HEK293 (cell line): ENCODE measurements around the gene TOMT.

Experiments used
- BCL11B ChIP-seq: fragments of 450-650 bp; formaldehyde crosslinking; IDR thresholded peaks from 2 replicates; pipeline ENCODE4 v1.5.1; 2016; ENCODE audit warnings: low read depth, missing biosample characterization, missing genetic modification characterization
- PBX3 ChIP-seq: sonication (generic); formaldehyde crosslinking; IDR thresholded peaks from 2 replicates; pipeline ENCODE4 v1.8.1; 2022; ENCODE audit warnings: mild to moderate bottlenecking, moderate library complexity, missing genetic modification reagents
- PRDM10 ChIP-seq: fragments of 450-650 bp; formaldehyde crosslinking; IDR thresholded peaks from 2 replicates; pipeline ENCODE4 v1.5.1; 2016; ENCODE audit warnings: missing biosample characterization, missing genetic modification characterization
- SCRT2 ChIP-seq: fragments of 450-650 bp; formaldehyde crosslinking; IDR thresholded peaks from 2 replicates; pipeline ENCODE4 v1.5.1; 2016; ENCODE audit warnings: missing biosample characterization, missing genetic modification characterization
- TSHZ1 ChIP-seq: fragments of 450-650 bp; formaldehyde crosslinking; IDR thresholded peaks from 2 replicates; pipeline ENCODE4 v1.5.1; 2016; ENCODE audit warnings: missing biosample characterization, missing genetic modification characterization, borderline replicate concordance
- YY2 ChIP-seq: fragments of 450-650 bp; formaldehyde crosslinking; IDR thresholded peaks from 2 replicates; pipeline ENCODE4 v1.5.1; 2016; ENCODE audit warnings: missing biosample characterization, missing genetic modification characterization
- ZBTB10 ChIP-seq: fragments of 450-650 bp; formaldehyde crosslinking; IDR thresholded peaks from 2 replicates; pipeline ENCODE4 v1.5.1; 2016; ENCODE audit warnings: missing biosample characterization, missing genetic modification characterization
- ZIC2 ChIP-seq: fragments of 450-650 bp; formaldehyde crosslinking; IDR thresholded peaks from 2 replicates; pipeline ENCODE4 v1.5.1; 2016; ENCODE audit warnings: missing biosample characterization, missing genetic modification characterization
- ZNF138 ChIP-seq: fragments of 450-650 bp; formaldehyde crosslinking; IDR thresholded peaks from 2 replicates; pipeline ENCODE4 v1.5.1; 2016; ENCODE audit warnings: missing biosample characterization, missing genetic modification characterization, borderline replicate concordance
- ZNF148 ChIP-seq: fragments of 450-650 bp; formaldehyde crosslinking; IDR thresholded peaks from 2 replicates; pipeline ENCODE4 v1.5.0; 2017; ENCODE audit warnings: missing biosample characterization, missing genetic modification characterization, borderline replicate concordance
- ZNF157 ChIP-seq: fragments of 450-650 bp; formaldehyde crosslinking; IDR thresholded peaks from 2 replicates; pipeline ENCODE4 v1.5.1; 2016; ENCODE audit warnings: missing biosample characterization, missing genetic modification characterization
- ZNF18 ChIP-seq: fragments of 450-650 bp; formaldehyde crosslinking; IDR thresholded peaks from 2 replicates; pipeline ENCODE4 v1.5.1; 2016; ENCODE audit warnings: missing biosample characterization, missing genetic modification characterization
- ZNF350 ChIP-seq: fragments of 450-650 bp; formaldehyde crosslinking; IDR thresholded peaks from 2 replicates; pipeline ENCODE4 v1.5.0; 2017; ENCODE audit warnings: missing biosample characterization, mild to moderate bottlenecking, missing genetic modification characterization
- ZNF362 ChIP-seq: fragments of 450-650 bp; formaldehyde crosslinking; IDR thresholded peaks from 2 replicates; pipeline ENCODE4 v1.5.1; 2016; ENCODE audit warnings: missing biosample characterization, missing genetic modification characterization
- ZNF530 ChIP-seq: fragments of 450-650 bp; formaldehyde crosslinking; IDR thresholded peaks from 2 replicates; pipeline ENCODE4 v1.5.1; 2016; ENCODE audit warnings: low read depth, missing biosample characterization, missing genetic modification characterization
- ZNF548 ChIP-seq: fragments of 450-650 bp; formaldehyde crosslinking; IDR thresholded peaks from 2 replicates; pipeline ENCODE4 v1.5.1; 2016; ENCODE audit warnings: missing biosample characterization, missing genetic modification characterization
- ZNF549 ChIP-seq: fragments of 450-650 bp; IDR thresholded peaks from 2 replicates; pipeline ENCODE4 v1.5.1; 2018; ENCODE audit warnings: missing biosample characterization, missing genetic modification characterization, mild to moderate bottlenecking, inconsistent platforms, moderate library complexity
- ZNF639 ChIP-seq: fragments of 450-650 bp; formaldehyde crosslinking; IDR thresholded peaks from 2 replicates; pipeline ENCODE4 v1.5.1; 2016; ENCODE audit warnings: missing biosample characterization, missing genetic modification characterization
- ZNF677 ChIP-seq: fragments of 450-650 bp; IDR thresholded peaks from 2 replicates; pipeline ENCODE4 v1.5.0; 2018; ENCODE audit warnings: missing biosample characterization, mild to moderate bottlenecking, missing genetic modification characterization, moderate library complexity
- ZNF837 ChIP-seq: fragments of 450-650 bp; formaldehyde crosslinking; IDR thresholded peaks from 2 replicates; pipeline ENCODE4 v1.5.1; 2016; ENCODE audit warnings: missing biosample characterization, missing genetic modification characterization

The TOMT gene

GRCh38 chr11:72102946-72103753 lies 2.6 kb upstream of the TOMT start, which contains the start of gene LAMTOR1 (continued):
- TF ChIP-seq ZNF639 (tag by site-specific recombination): no peak
- peak; percentile 72; the same call in 1 of the 2 replicates for TF ChIP-seq ZBTB10 (tag by site-specific recombination)
- TF ChIP-seq ZNF138 (tag by site-specific recombination): no peak
- no peak for TF ChIP-seq ZNF362
- no peak for TF ChIP-seq PBX3 (CRISPR knock-in tag)
- no peak for TF ChIP-seq ZNF530
- TF ChIP-seq PRDM10 (tag by site-specific recombination): no peak
- TF ChIP-seq ZNF548 (tag by site-specific recombination): no peak
- TF ChIP-seq YY2 (tag by site-specific recombination): no peak
- no peak for TF ChIP-seq ZNF157 (tag by site-specific recombination)
- TF ChIP-seq ZNF677: no peak
- no peak for TF ChIP-seq ZNF148 (tag by site-specific recombination)
- TF ChIP-seq ZIC2 (tag by site-specific recombination): no peak
- TF ChIP-seq ZNF549 (tag by site-specific recombination): no peak
- TF ChIP-seq ZNF18 (tag by site-specific recombination): no peak
- no peak for TF ChIP-seq SCRT2 (tag by site-specific recombination)
- no peak for TF ChIP-seq ZNF837 (tag by site-specific recombination)
- TF ChIP-seq BCL11B (tag by site-specific recombination): peak; percentile 32; the same call in 1 of the 2 replicates
- no peak for TF ChIP-seq TSHZ1
- no peak for TF ChIP-seq ZNF350 (tag by site-specific recombination)
